Adrenal gland (tissue), 12 donors: Measurements from ENCODE around the gene TMEM150A. TPM values are rescaled to one million over a fixed set of nuclear protein-coding genes. Genes with fewer than 3 reads are reported as not detected.

ENCODE experiments used
- DNase-seq, 7 donors: peaks; one replicate each; pipeline ENCODE4 v3.0.0-alpha.2; 2019 to 2020
- H3K27ac ChIP-seq, 5 donors: fragments of 200-600 bp; sonication (generic) in 4 of 5; 1 replicate in 3 of 5; 2 replicates in 2 of 5; pipeline versions ENCODE4 v1.5.1 to v1.8.0; 2016 to 2020; ENCODE audit warnings: mild to moderate bottlenecking in 1 of 5
- H3K27me3 ChIP-seq: fragments of 200-600 bp; 2 replicates; pipeline ENCODE4 v1.8.0; 2021
- H3K36me3 ChIP-seq, 2 donors: fragments of 200-600 bp; replicated peaks in 1 of 2; 1 replicate in 1 of 2; 2 replicates in 1 of 2; pipeline versions ENCODE4 v1.5.1 to v1.8.0; 2018 to 2022
- H3K4me1 ChIP-seq, 2 donors: fragments of 200-600 bp; replicated peaks in 1 of 2; 1 replicate in 1 of 2; 2 replicates in 1 of 2; pipeline versions ENCODE4 v1.5.1 to v1.8.0; 2018 to 2021
- H3K4me3 ChIP-seq, 4 donors: fragments of 200-600 bp; sonication (generic) in 3 of 4; one replicate each; pipeline ENCODE4 v1.5.1; 2016 to 2018
- H3K9me3 ChIP-seq, 3 donors: fragments of 200-600 bp; sonication (generic) in 1 of 3; replicated peaks in 1 of 3; 1 replicate in 2 of 3; 2 replicates in 1 of 3; pipeline versions ENCODE4 v1.5.1 to v1.8.0; 2016 to 2021
- CTCF ChIP-seq, 6 experiments: fragments of 450-650 bp in 4 of 6; fragments of 200-600 bp in 2 of 6; sonication (generic) in 1 of 6; IDR thresholded peaks; 1 replicate in 5 of 6; 2 replicates in 1 of 6; pipeline versions ENCODE4 v1.5.1 to v1.8.0; 2016 to 2021; ENCODE audit warnings: antibody characterized with exemption in 6 of 6, mild to moderate bottlenecking in 2 of 6, moderate library complexity in 1 of 6
- POLR2A ChIP-seq, 2 donors: fragments of 450-650 bp; IDR thresholded peaks; one replicate each; pipeline ENCODE4 v1.6.1; 2017; ENCODE audit warnings: antibody characterized with exemption in 2 of 2, mild to moderate bottlenecking in 2 of 2, moderate library complexity in 1 of 2
- WGBS, 4 donors: extraction: QIAGEN DNeasy Blood & Tissue Kit in 2 of 4; methylation state at CpG; one replicate each; pipeline versions ENCODE4 v1.1.5 to v1.1.7; 2013 to 2017; 5-methylcytosine and 5-hydroxymethylcytosine counted together
- intact Hi-C, 2 donors: fragments of 100-400 bp; cut with DNase I; formaldehyde crosslinking; loops; one replicate each; pipeline versions ENCODE4 v1.14.1 to v1.15.0; 2022 to 2023
- polyA plus RNA-seq, 3 donors: library from polyadenylated mRNA; stranded (reverse); fragments of 200-250 nt in 2 of 3; fragments of 350-450 nt in 1 of 3; fragmentation: Illumina TruSeq in 1 of 3; extraction: RNeasy Lipid Tissue Mini Kit (QIAGEN cat#74804) in 1 of 3; gene quantifications; one replicate each; pipeline ENCODE4 v1.2.3, GENCODE V29; 2013 to 2014
- total RNA-seq, 9 donors: library from RNA; depleted of rRNA in 4 of 9; stranded (reverse); fragments of >200 nt in 4 of 9; fragments of 120-200 nt in 1 of 9; fragmentation: NEBNext Ultra II Directional in 1 of 9; extraction: Animal tissue kit (Norgen Biotek cat#: 25700) in 1 of 9; gene quantifications; one replicate each; pipeline versions ENCODE4 v1.1.0 to v1.2.4, GENCODE V29; 2013 to 2023
- donor health status: healthy with polysubstance abuse.
- donor health status: Bipolar disorder and iron deficiency.
- donor health status: DM: yes; HTN: yes; CAD: no.
- donor health status: DM: no; HTN: no; CAD: no.
- donor health status: DM: no; HTN: no; CAD: no.
- donor health status: DM: yes; HTN: yes; CAD: no.

Gene TMEM150A
- total and polyA plus RNA-seq, 12 donors: 11.6 to 79.1 (median 22.6) TPM

- no peaks in the 10 kb centered on the region for H3K9me3 ChIP-seq
- H3K27me3 ChIP-seq: no peaks in the 10 kb centered on the region
- DNase-seq: no peak
- intact Hi-C loops: loop anchor here in 1 of 2 donors (10.0 kb wide), 1 partner anchor 434 kb away; no protein-coding TSS in a partner anchor
- no peak overlapping the region for H3K4me3 ChIP-seq
- H3K4me1 ChIP-seq: no peaks in the 10 kb centered on the region
- TF ChIP-seq POLR2A (IDR thresholded peaks at IDR 0.05) (no peak), CTCF (IDR thresholded peaks at IDR 0.05) (no peak)
- no peak overlapping the region for H3K27ac ChIP-seq
- WGBS, 4 donors: 94 to 100% (median 98%) methylated on average over 4 of the region's 4 CpGs
- peaks cover 0 to 66% of the 10 kb centered on the region in 2 donors for H3K36me3 ChIP-seq
Measured at GRCh38 chr2:85650456-85650855, 48.0 kb upstream of the TMEM150A start.

GRCh38 chr2:85649201-85650190, 47.0 kb upstream of the TMEM150A start:
- Histone ChIP-seq H3K4me1 (no peaks in the 10 kb centered on the region), H3K36me3 (peaks cover 0 to 76% of the 10 kb centered on the region in 2 donors), H3K27me3 (no peaks in the 10 kb centered on the region), H3K9me3 (no peaks in the 10 kb centered on the region), H3K27ac (no peak overlapping the region), H3K4me3 (no peak overlapping the region)
- intact Hi-C loops: loop anchor here in 1 of 2 donors (10.0 kb wide), 1 partner anchor 435 kb away; no protein-coding TSS in a partner anchor
- TF ChIP-seq CTCF (IDR thresholded peaks at IDR 0.05) (no peak), POLR2A (IDR thresholded peaks at IDR 0.05) (no peak)
- DNase-seq: no peak
- 86 to 89% (median 88%) methylated on average over 9 of the region's 9 CpGs for WGBS, 4 donors

GRCh38 chr2:85648619-85649018, 46.1 kb upstream of the TMEM150A start:
- DNase-seq: no peak
- Histone ChIP-seq H3K4me3 (no peak overlapping the region), H3K27ac (no peak overlapping the region), H3K36me3 (peaks cover 0 to 82% of the 10 kb centered on the region in 2 donors), H3K27me3 (no peaks in the 10 kb centered on the region), H3K4me1 (no peaks in the 10 kb centered on the region), H3K9me3 (no peaks in the 10 kb centered on the region)
- intact Hi-C loops: no loop called here
- 57 to 72% (median 64%) methylated on average over 2 of the region's 2 CpGs for WGBS, 4 donors
- no peak for TF ChIP-seq POLR2A (IDR thresholded peaks at IDR 0.05)
- peak in 4 of 6 experiments; percentile 11 to 35 (median 20) for TF ChIP-seq CTCF (IDR thresholded peaks at IDR 0.05)

- 81 to 91% (median 85%) methylated on average over 10 of the region's 10 CpGs for WGBS, 4 donors
- Histone ChIP-seq H3K4me3 (no peak overlapping the region), H3K36me3 (peaks cover 0 to 82% of the 10 kb centered on the region in 2 donors), H3K4me1 (no peaks in the 10 kb centered on the region), H3K27me3 (no peaks in the 10 kb centered on the region), H3K9me3 (no peaks in the 10 kb centered on the region), H3K27ac (no peak overlapping the region)
- intact Hi-C loops: no loop called here
- peak in 1 of 7 donors; percentile 11 for DNase-seq
- TF ChIP-seq POLR2A (IDR thresholded peaks at IDR 0.05) (no peak), CTCF (IDR thresholded peaks at IDR 0.05) (no peak)
Measured at GRCh38 chr2:85647823-85648526, 45.5 kb upstream of the TMEM150A start.
